HG03097 (cell line): Measurements from ENCODE around the gene RIC3.

Source experiments
- ATAC-seq: cut with Tn5 transposase; IDR thresholded peaks from one replicate; pipeline ENCODE4 v1.9.1; 2021; ENCODE audit not compliant: unreplicated experiment, low FRiP score

Gene RIC3

GRCh38 chr11:8106679-8107078 lies 62.1 kb downstream of the RIC3 start:
- ATAC-seq = no peak

DNA sequence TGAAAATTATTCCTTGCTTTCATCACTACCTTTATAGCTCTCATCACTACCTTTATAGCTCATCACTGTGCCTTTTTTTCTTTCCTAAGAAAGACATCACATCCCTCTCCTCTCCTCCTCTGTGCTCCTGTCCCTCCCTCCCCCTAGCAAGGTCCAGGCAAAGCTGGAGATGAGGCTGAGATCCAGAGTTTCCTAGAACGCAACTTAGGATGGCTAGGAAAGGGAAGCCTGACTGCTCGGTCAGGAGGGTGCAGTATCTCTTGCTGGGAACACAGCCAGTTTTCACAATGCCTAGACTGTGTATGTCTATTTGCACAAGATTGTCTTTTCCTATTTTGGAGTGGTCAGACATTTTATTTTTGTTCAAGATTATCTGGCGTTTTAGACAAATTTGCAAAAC lies 63.2 kb downstream of the RIC3 start:
- no peak for ATAC-seq

GRCh38 chr11:8105133-8105532 lies 63.7 kb downstream of the RIC3 start:
- ATAC-seq = no peak

DNA sequence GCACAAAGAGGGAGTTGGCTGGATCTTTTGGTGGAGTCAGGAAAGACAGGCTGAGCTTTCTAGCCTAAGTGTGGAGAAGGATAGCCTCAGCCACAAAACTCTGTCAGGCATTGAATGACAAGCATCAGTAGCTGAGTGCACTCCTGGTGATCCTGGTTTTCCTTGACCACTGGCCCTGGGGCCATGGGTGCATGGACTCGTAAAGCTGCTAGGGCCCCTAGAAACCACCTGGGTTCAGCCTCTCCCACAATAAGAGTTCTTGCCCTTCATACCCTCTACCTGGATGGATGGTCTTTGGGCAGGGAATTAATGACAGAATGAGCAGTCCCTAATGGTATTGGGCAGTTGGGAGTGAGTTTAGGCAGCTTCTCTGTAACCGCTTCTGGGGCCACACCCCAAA lies 64.9 kb downstream of the RIC3 start:
- no peak for ATAC-seq

GRCh38 chr11:8102965-8103364 lies 65.9 kb downstream of the RIC3 start:
- ATAC-seq = no peak

- ATAC-seq = no peak
These were observed 66.4 kb downstream of the RIC3 start for GRCh38 chr11:8102296-8102915.

- ATAC-seq = no peak
These were observed 67.4 kb downstream of the RIC3 start for GRCh38 chr11:8101421-8101820.

GRCh38 chr11:8100605-8101004 lies 68.2 kb downstream of the RIC3 start:
- ATAC-seq = no peak

DNA sequence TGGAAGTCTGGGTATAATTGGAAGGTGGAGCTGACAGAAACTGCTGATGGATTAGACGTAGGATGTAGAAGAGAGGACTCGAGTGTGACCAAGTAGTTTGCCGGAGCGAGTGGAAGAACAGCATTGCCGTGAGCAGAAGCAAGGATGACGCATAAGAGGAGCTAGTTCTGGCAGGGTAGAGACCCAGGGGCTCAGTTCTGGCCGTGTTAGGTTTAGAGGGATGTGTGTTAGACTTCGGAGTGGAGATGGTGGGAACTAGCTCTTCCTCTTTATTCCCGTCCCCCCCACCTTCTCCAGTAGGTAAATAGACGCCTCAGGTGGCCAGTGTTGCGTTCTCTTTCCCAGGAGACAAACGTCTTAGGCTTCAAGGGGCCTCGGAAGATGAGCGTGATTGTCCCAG lies 68.7 kb downstream of the RIC3 start:
- no peak for ATAC-seq

GRCh38 chr11:8099291-8099899 lies 69.4 kb downstream of the RIC3 start:
- ATAC-seq = no peak

DNA sequence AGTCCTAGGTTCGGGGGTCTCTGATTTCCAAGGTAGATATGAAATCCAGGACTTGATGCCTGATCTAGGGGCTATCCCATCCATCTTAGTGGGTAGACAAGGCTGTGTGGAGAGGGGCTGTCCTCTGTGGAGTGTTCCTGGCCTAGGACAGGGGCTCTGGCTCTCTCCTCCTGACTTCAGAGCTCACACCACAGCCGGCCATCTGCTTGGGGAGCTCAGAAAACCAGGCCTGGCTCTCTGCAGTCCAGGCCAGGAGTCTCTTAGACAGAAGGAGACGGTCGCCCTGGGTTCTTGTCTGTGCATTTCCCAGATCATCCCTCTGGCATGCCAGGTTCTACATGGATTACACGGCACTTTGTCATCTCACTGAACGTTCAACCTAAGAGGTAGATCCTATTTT lies 69.9 kb downstream of the RIC3 start:
- ATAC-seq = no peak

GRCh38 chr11:8098361-8098760 lies 70.5 kb downstream of the RIC3 start:
- no peak for ATAC-seq

- no peak for ATAC-seq
These were observed 70.9 kb downstream of the RIC3 start for GRCh38 chr11:8097926-8098325.

DNA sequence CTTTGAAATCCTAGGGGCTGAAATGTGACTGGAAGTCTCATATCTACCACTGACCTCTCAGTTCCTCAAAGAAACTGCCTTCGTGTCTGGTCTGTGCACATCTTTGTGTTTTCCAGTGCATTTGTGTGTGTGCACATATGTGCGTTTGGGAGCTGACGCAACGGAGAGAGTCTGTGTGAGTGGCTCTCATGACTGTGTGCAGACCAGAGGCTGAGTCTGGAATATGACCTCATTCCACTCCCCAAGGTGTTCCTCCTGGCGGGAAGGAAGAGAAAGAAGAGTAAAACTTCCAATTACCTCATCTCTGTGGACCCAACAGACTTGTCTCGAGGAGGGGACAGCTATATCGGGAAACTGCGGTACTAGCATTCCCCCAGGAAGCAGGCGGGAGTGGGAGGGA lies 71.4 kb downstream of the RIC3 start:
- no peak for ATAC-seq

DNA sequence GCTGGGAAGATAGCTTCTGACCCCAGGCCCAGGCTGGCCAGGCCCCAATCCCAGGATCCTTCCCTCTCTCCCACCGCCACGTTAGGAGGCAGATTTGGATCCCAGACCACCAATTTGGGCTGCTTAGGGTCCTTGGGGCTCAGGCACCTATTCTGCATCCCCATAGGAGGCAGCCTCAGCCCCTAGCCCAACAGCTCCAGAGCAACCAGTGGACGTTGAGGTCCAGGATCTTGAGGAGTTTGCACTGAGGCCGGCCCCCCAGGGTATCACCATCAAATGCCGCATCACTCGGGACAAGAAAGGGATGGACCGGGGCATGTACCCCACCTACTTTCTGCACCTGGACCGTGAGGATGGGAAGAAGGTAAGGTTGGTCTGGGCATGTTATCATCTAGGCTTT lies 71.8 kb downstream of the RIC3 start:
- no peak for ATAC-seq

DNA sequence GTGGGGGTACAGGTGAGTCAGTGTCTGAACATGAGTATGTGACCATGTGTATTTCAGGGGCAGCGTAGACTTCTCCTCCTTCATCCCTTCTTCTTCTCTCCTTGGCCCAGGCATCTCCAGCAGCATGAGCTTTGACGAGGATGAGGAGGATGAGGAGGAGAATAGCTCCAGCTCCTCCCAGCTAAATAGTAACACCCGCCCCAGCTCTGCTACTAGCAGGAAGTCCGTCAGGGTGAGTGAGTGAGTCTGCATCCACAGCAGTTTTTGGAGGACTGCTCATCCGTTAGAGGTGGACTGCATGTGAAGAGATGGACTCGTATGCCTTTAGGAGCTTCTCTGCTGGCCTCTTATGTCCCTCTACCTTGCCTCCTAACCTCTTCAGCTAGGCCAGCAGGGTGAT lies 72.2 kb downstream of the RIC3 start:
- no peak for ATAC-seq

GRCh38 chr11:8095806-8096522 lies 72.9 kb downstream of the RIC3 start:
- ATAC-seq = no peak

GRCh38 chr11:8095371-8095770 lies 73.5 kb downstream of the RIC3 start:
- no peak for ATAC-seq

GRCh38 chr11:8094656-8095055 lies 74.2 kb downstream of the RIC3 start:
- no peak for ATAC-seq

GRCh38 chr11:8093931-8094575 lies 74.8 kb downstream of the RIC3 start:
- no peak for ATAC-seq

DNA sequence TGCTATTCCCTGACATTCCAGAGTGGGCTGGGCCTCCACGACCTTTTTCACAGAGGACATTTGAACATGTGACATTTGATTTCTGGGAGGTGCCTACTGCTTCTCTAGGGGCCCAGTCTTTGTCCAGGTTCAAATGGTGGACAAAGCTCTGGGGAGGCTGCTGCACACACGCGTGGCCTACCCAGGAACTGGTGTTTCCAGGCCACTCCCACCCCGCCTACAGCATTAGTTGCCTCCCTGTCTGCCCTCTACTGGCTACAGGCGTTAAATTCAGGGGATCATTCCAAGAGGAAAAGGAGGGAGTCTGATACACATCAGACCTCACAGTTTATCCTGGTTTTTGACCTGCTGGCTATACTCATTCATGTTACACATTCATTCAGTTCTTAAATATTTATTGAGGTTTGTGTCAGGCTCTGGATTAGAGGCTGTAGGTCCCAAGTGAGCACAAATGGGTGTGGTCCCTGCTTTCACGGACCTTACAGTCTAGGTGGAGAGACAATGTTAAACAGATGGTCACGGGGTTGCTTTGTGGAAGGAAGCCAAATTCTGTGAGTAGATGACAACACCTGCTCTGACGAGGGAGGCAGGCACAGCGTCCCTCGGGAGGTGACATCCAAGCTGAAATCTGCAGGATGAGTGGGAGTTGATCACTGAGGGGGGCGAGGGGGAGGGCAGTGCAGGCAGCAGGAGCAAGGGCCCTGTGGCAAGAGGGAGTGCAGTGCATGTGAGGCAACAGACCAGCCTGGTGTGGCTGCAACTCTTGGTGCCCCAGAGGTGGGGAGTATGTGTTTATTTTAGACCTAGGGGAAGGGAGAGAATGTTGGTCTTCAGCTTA lies 76.0 kb downstream of the RIC3 start:
- no peak for ATAC-seq
